Calu3 (cell line): Measurements from ENCODE around the gene HOXD8. TPM values are rescaled to one million over a fixed set of nuclear protein-coding genes. Genes with fewer than 3 reads are reported as not detected.

Source experiments
- BruUV-seq: library from RNA; stranded (reverse); fragments of 400-500 nt; replicated peaks from 2 replicates; lab custom pipeline; 2021; lab: Mats Ljungman, UMichigan
- CTCF ChIA-PET: fragments of 300-600 bp; sonication (Branson Sonifier 250); formaldehyde crosslinking; loops from one replicate; lab custom pipeline; 2022; ENCODE audit warnings: antibody characterized with exemption; lab: Charles Lee
- DNase-seq: peaks from one replicate; pipeline ENCODE4 v3.0.0; 2022
- H3K27ac Mint-ChIP-seq: one replicate; pipeline ENCODE4 v1.8.0; 2022; ENCODE audit warnings: mixed read lengths; ENCODE audit not compliant: unreplicated experiment
- H3K27me3 Mint-ChIP-seq: one replicate; pipeline ENCODE4 v1.8.0; 2022; ENCODE audit warnings: mixed read lengths; ENCODE audit not compliant: unreplicated experiment
- H3K36me3 Mint-ChIP-seq: one replicate; pipeline ENCODE4 v1.8.0; 2022; ENCODE audit warnings: mild to moderate bottlenecking, moderate library complexity, mixed read lengths; ENCODE audit not compliant: insufficient read depth, unreplicated experiment
- H3K4me1 Mint-ChIP-seq: one replicate; pipeline ENCODE4 v1.8.0; 2022; ENCODE audit warnings: mild to moderate bottlenecking, low read depth, mixed read lengths; ENCODE audit not compliant: unreplicated experiment
- H3K4me3 Mint-ChIP-seq: one replicate; pipeline ENCODE4 v1.8.0; 2022; ENCODE audit warnings: mild to moderate bottlenecking, low read depth, moderate library complexity, mixed read lengths; ENCODE audit not compliant: unreplicated experiment
- H3K9me3 Mint-ChIP-seq: one replicate; pipeline ENCODE4 v1.8.0; 2022; ENCODE audit warnings: low read depth, mixed read lengths; ENCODE audit not compliant: unreplicated experiment
- CTCF ChIP-seq: fragments of 200-600 bp; IDR thresholded peaks from one replicate; pipeline ENCODE4 v1.8.0; 2022; ENCODE audit warnings: antibody characterized with exemption; ENCODE audit not compliant: unreplicated experiment
- intact Hi-C: fragments of 100-400 bp; cut with micrococcal nuclease; formaldehyde crosslinking; loops from one replicate; pipeline ENCODE4 v1.10.0; 2022; ENCODE audit not compliant: unreplicated experiment
- total RNA-seq: library from RNA; stranded (reverse); gene quantifications from 2 replicates; pipeline ENCODE4 v1.2.3, GENCODE V29; 2022

HOXD8 gene
- total RNA-seq, 1 experiment from 2014 or later: not detected

GRCh38 chr2:176099728-176100546 is 29.6 kb upstream of the HOXD8 start, which contains the start of gene HOXD12:
Gene HOXD12, plus strand, starts transcription at chr2:176099795. Its CDS starts 7 bp downstream, at chr2:176099802.
- peaks cover 6% of the 10 kb centered on the region for H3K27me3 Mint-ChIP-seq
- peaks cover 18% of the 10 kb centered on the region for H3K36me3 Mint-ChIP-seq
- CTCF ChIA-PET: no interaction called here
- H3K9me3 Mint-ChIP-seq: no peaks in the 10 kb centered on the region
- H3K27ac Mint-ChIP-seq: no peak within 1 kb of the TSS
- no peak for TF ChIP-seq CTCF
- intact Hi-C loops: loop anchor here (5.0 kb wide), 5 partner anchors 98 to 898 kb away; partner anchors contain the start of gene LNPK
- H3K4me3 Mint-ChIP-seq: peak within 1 kb of the TSS; percentile 85
- H3K4me1 Mint-ChIP-seq: peaks cover 9% of the 10 kb centered on the region
- no TSS peak for BruUV-seq
- no peak for DNase-seq

GRCh38 chr2:176100547-176101140 is 28.9 kb upstream of the HOXD8 start:
- no peak for TF ChIP-seq CTCF
- CTCF ChIA-PET: no interaction called here
- no TSS peak for BruUV-seq
- peaks cover 13% of the 10 kb centered on the region for H3K27me3 Mint-ChIP-seq
- H3K27ac Mint-ChIP-seq: no peak overlapping the region
- no peak for DNase-seq
- H3K4me1 Mint-ChIP-seq: peaks cover 9% of the 10 kb centered on the region
- peaks cover 18% of the 10 kb centered on the region for H3K36me3 Mint-ChIP-seq
- intact Hi-C loops: no loop called here
- no peak overlapping the region for H3K4me3 Mint-ChIP-seq
- no peaks in the 10 kb centered on the region for H3K9me3 Mint-ChIP-seq

GRCh38 chr2:176101216-176101830 is 28.2 kb upstream of the HOXD8 start:
- Mint-ChIP-seq H3K4me1 (peaks cover 15% of the 10 kb centered on the region), H3K4me3 (no peak overlapping the region), H3K9me3 (no peaks in the 10 kb centered on the region), H3K36me3 (peaks cover 18% of the 10 kb centered on the region), H3K27me3 (peaks cover 20% of the 10 kb centered on the region), H3K27ac (no peak overlapping the region)
- CTCF ChIA-PET: no interaction called here
- DNase-seq: no peak
- BruUV-seq: no TSS peak
- intact Hi-C loops: no loop called here
- TF ChIP-seq CTCF: no peak

GRCh38 chr2:176101842-176102241 is 27.7 kb upstream of the HOXD8 start:
- Mint-ChIP-seq H3K4me3 (no peak overlapping the region), H3K27ac (no peak overlapping the region), H3K4me1 (peaks cover 18% of the 10 kb centered on the region), H3K36me3 (peaks cover 13% of the 10 kb centered on the region), H3K9me3 (no peaks in the 10 kb centered on the region), H3K27me3 (peaks cover 25% of the 10 kb centered on the region)
- no peak for TF ChIP-seq CTCF
- CTCF ChIA-PET: no interaction called here
- BruUV-seq: no TSS peak
- DNase-seq: no peak
- intact Hi-C loops: no loop called here
